OCI-LY3 (cell line): ENCODE data around the gene MYL4.
"Not testable (repeated sequence)": the region's sequence is repeated elsewhere in the genome, so short reads cannot be mapped to it uniquely, and the experiment has no call there.

Experiments
- H2AFZ ChIP-seq: fragments of 200-600, 300-600 bp; shearing (Covaris generic); 2 replicates; pipeline ENCODE4 v1.6.0; 2014; ENCODE audit warnings: antibody characterized with exemption, low read depth, low read length
- H3K27ac ChIP-seq: fragments of 200-600, 300-600 bp; sonication (generic); 2 replicates; pipeline ENCODE4 v1.5.1; 2014; ENCODE audit warnings: mild to moderate bottlenecking, low read length, moderate library complexity, mixed read lengths
- H3K27me3 ChIP-seq: fragments of 200-600, 300-600 bp; sonication (generic); 2 replicates; pipeline ENCODE4 v1.6.1; 2014; ENCODE audit warnings: low read depth, low read length, mixed read lengths
- H3K36me3 ChIP-seq: fragments of 200-600, 300-600 bp; sonication (generic); replicated peaks from 2 replicates; pipeline ENCODE3; 2014; ENCODE audit warnings: low read depth, low read length, mixed read lengths
- H3K4me1 ChIP-seq: fragments of 300-600, 200-600 bp; sonication (generic); 2 replicates; pipeline ENCODE4 v1.6.1; 2014; ENCODE audit warnings: low read length, mixed read lengths
- H3K4me2 ChIP-seq: fragments of 200-600, 300-600 bp; sonication (generic); 2 replicates; pipeline ENCODE4 v1.6.1; 2014; ENCODE audit warnings: low read length, mixed read lengths
- H3K4me3 ChIP-seq: fragments of 300-600, 200-600 bp; sonication (generic); 2 replicates; pipeline ENCODE4 v1.5.1; 2014; ENCODE audit warnings: antibody characterized with exemption, mild to moderate bottlenecking, low read length, moderate library complexity
- H3K79me2 ChIP-seq: fragments of 300-600, 200-600 bp; shearing (Covaris generic); 2 replicates; pipeline ENCODE4 v1.6.1; 2014; ENCODE audit warnings: mild to moderate bottlenecking, low read length, mixed read lengths
- H3K9ac ChIP-seq: fragments of 300-600, 200-600 bp; shearing (Covaris generic); 2 replicates; pipeline ENCODE4 v1.6.0; 2014; ENCODE audit warnings: mild to moderate bottlenecking, low read length, moderate library complexity
- H3K9me3 ChIP-seq: fragments of 200-600, 300-600 bp; shearing (Covaris generic); 2 replicates; pipeline ENCODE4 v1.6.1; 2014; ENCODE audit warnings: low read length, mixed read lengths; ENCODE audit not compliant: insufficient read depth
- H4K20me1 ChIP-seq: fragments of 200-600, 300-600 bp; sonication (generic); 2 replicates; pipeline ENCODE4 v1.6.1; 2016; ENCODE audit warnings: low read length, mixed read lengths; ENCODE audit not compliant: insufficient read depth
- CTCF ChIP-seq: fragments of 200-600, 300-600 bp; sonication (generic); IDR thresholded peaks from 2 replicates; pipeline ENCODE4 v1.5.1; 2014; ENCODE audit warnings: antibody characterized with exemption, low read length, low read depth
- EZH2phosphoT487 ChIP-seq: fragments of 200-600 bp; shearing (Covaris generic); IDR thresholded peaks from 2 replicates; pipeline ENCODE4 v1.6.1; 2018; ENCODE audit warnings: antibody characterized with exemption, mixed run types, low read depth

Gene MYL4

GRCh38 chr17:47267354-47267828 is 58.2 kb downstream of the MYL4 start:
- Histone ChIP-seq H3K4me1 (peaks cover 17% of the 10 kb centered on the region), H3K36me3 (no peaks in the 10 kb centered on the region), H3K4me2 (no peak overlapping the region), H3K9me3 (no peaks in the 10 kb centered on the region), H4K20me1 (no peaks in the 10 kb centered on the region), H3K4me3 (no peak overlapping the region), H2AFZ (no peak overlapping the region), H3K9ac (no peak overlapping the region), H3K27ac (no peak overlapping the region), H3K27me3 (no peaks in the 10 kb centered on the region), H3K79me2 (no peaks in the 10 kb centered on the region)
- TF ChIP-seq CTCF (no peak), EZH2phosphoT487 (no peak)

- not testable (repeated sequence) for H2AFZ ChIP-seq, H3K4me3 ChIP-seq, H3K27ac ChIP-seq, H3K27me3 ChIP-seq, H4K20me1 ChIP-seq, H3K9me3 ChIP-seq, H3K4me2 ChIP-seq, H3K79me2 ChIP-seq, H3K36me3 ChIP-seq, H3K9ac ChIP-seq
- H3K4me1 ChIP-seq = peaks cover 17% of the 10 kb centered on the region
Measured at GRCh38 chr17:47268964-47269363, 59.8 kb downstream of the MYL4 start.

- H3K27me3 ChIP-seq, H2AFZ ChIP-seq, H3K4me3 ChIP-seq, H3K9me3 ChIP-seq, H4K20me1 ChIP-seq, H3K9ac ChIP-seq, H3K4me2 ChIP-seq, H3K36me3 ChIP-seq, H3K27ac ChIP-seq, H3K79me2 ChIP-seq: not testable (repeated sequence)
- H3K4me1 ChIP-seq = peaks cover 17% of the 10 kb centered on the region
Measured at GRCh38 chr17:47269561-47270280, 60.6 kb downstream of the MYL4 start.

- H3K9ac ChIP-seq = no peak overlapping the region
- H3K36me3 ChIP-seq = no peaks in the 10 kb centered on the region
- H3K9me3 ChIP-seq = no peaks in the 10 kb centered on the region
- no peaks in the 10 kb centered on the region for H3K79me2 ChIP-seq
- no peak for TF ChIP-seq EZH2phosphoT487
- TF ChIP-seq CTCF = no peak
- peaks cover 6% of the 10 kb centered on the region; the same call in 1 of the 2 replicates for H3K27me3 ChIP-seq
- H2AFZ ChIP-seq = no peak overlapping the region
- H3K27ac ChIP-seq = no peak overlapping the region
- peaks cover 29% of the 10 kb centered on the region for H3K4me1 ChIP-seq
- H3K4me3 ChIP-seq = no peak overlapping the region
- peak overlapping the region; percentile 27 for H3K4me2 ChIP-seq
- no peaks in the 10 kb centered on the region for H4K20me1 ChIP-seq
Measured at GRCh38 chr17:47270946-47271705, 62.0 kb downstream of the MYL4 start.

GRCh38 chr17:47272491-47272890 is 63.3 kb downstream of the MYL4 start:
- Histone ChIP-seq H3K4me3 (no peak overlapping the region), H3K9me3 (no peaks in the 10 kb centered on the region), H4K20me1 (no peaks in the 10 kb centered on the region), H3K27me3 (peaks cover 6% of the 10 kb centered on the region; the same call in 1 of the 2 replicates), H3K36me3 (no peaks in the 10 kb centered on the region), H3K27ac (no peak overlapping the region), H3K79me2 (no peaks in the 10 kb centered on the region), H2AFZ (no peak overlapping the region), H3K9ac (no peak overlapping the region), H3K4me2 (no peak overlapping the region), H3K4me1 (peaks cover 30% of the 10 kb centered on the region)
- TF ChIP-seq CTCF = no peak
- TF ChIP-seq EZH2phosphoT487 = no peak
